HCT116 (cell line): ENCODE measurements around the gene HIVEP3. TPM values are rescaled to one million over a fixed set of nuclear protein-coding genes. Genes with fewer than 3 reads are reported as not detected.
A peak's percentile ranks its signal among the peaks of the same experiment; 100 is the strongest.

ENCODE experiments used
- ATAC-seq: fragments of 200-7000 bp; cut with Tn5 transposase; 2 replicates; pipeline ENCODE4 v1.9.1; 2020; ENCODE audit warnings: mild to moderate bottlenecking, moderate library complexity
- BruUV-seq: library from RNA; stranded (reverse); fragments of 400-500 nt; replicated peaks from 2 replicates; lab custom pipeline; 2021; lab: Mats Ljungman, UMichigan
- CTCF ChIA-PET: fragments of 300-600 bp; sonication (Branson Sonifier 250); formaldehyde crosslinking; loops from one replicate; lab custom pipeline; 2021; ENCODE audit warnings: antibody characterized with exemption; lab: Charles Lee
- POLR2A ChIA-PET: fragments of 300-600, 350-600 bp; sonication (Branson Sonifier 250); formaldehyde crosslinking; loops from one replicate; lab custom pipeline; 2021; ENCODE audit warnings: antibody characterized with exemption; lab: Charles Lee
- RAD21 ChIA-PET, 2 experiments: fragments of 300-600 bp; sonication (Branson Sonifier 250); formaldehyde crosslinking; loops; one replicate each; lab custom pipeline; 2023; ENCODE audit warnings: low total read pairs in 2 of 2; ENCODE audit not compliant: uncharacterized antibody in 2 of 2, unreplicated experiment in 2 of 2, low non-redundant PET in 1 of 2; lab: Charles Lee
- DNase-seq: peaks from one replicate; pipeline ENCODE4 v3.0.0-alpha.2; 2010; ENCODE audit warnings: low read depth, low spot score
- H2AFZ ChIP-seq: fragments of 200-600 bp; shearing (Covaris generic), sonication (generic); 2 replicates; pipeline ENCODE4 v1.6.1; 2017; ENCODE audit warnings: low read depth, mixed run types, mixed read lengths, antibody characterized with exemption, low read length; ENCODE audit not compliant: poor library complexity, severe bottlenecking
- H3K27ac ChIP-seq: 2 replicates; pipeline ENCODE4 v1.5.1; 2012; ENCODE audit warnings: low read depth, low read length
- H3K27me3 ChIP-seq: fragments of 200-600 bp; sonication (generic); 2 replicates; pipeline ENCODE4 v1.6.1; 2016; ENCODE audit warnings: mixed run types, low read length, mixed read lengths; ENCODE audit not compliant: insufficient read depth
- H3K36me3 ChIP-seq, 2 experiments: fragments of 200-500 bp in 1 of 2; fragments of 200-600 bp in 1 of 2; sonication (Bioruptor generic) in 1 of 2; sonication (generic) in 1 of 2; 2 replicates each; pipeline versions ENCODE4 v1.5.1 to v1.6.1; 2014 to 2016; ENCODE audit warnings: low read length in 2 of 2, inconsistent platforms in 1 of 2, mixed read lengths in 1 of 2, mixed run types in 1 of 2; ENCODE audit not compliant: insufficient read depth in 2 of 2, control insufficient read depth in 1 of 2
- H3K4me1 ChIP-seq, 2 experiments: fragments of 200-600 bp in 1 of 2; sonication (generic) in 1 of 2; 2 replicates each; pipeline versions ENCODE4 v1.5.1 to v1.6.1; 2012 to 2017; ENCODE audit warnings: low read length in 2 of 2, inconsistent platforms in 1 of 2, mild to moderate bottlenecking in 1 of 2, mixed read lengths in 1 of 2, mixed run types in 1 of 2, moderate library complexity in 1 of 2; ENCODE audit not compliant: insufficient read depth in 2 of 2, control insufficient read depth in 1 of 2
- H3K4me2 ChIP-seq: fragments of 200-600 bp; sonication (generic); 2 replicates; pipeline ENCODE4 v1.6.1; 2017; ENCODE audit warnings: mixed run types, low read length, mixed read lengths
- H3K4me3 ChIP-seq, 2 experiments: fragments of 200-600 bp in 1 of 2; sonication (generic) in 1 of 2; replicated peaks in 1 of 2; 2 replicates each; pipeline ENCODE4 v1.5.1; 2011 to 2016; ENCODE audit warnings: low read length in 2 of 2, control low read depth in 1 of 2, low read depth in 1 of 2, mild to moderate bottlenecking in 1 of 2, mixed read lengths in 1 of 2, mixed run types in 1 of 2
- H3K79me2 ChIP-seq: fragments of 200-600 bp; sonication (generic); 2 replicates; pipeline ENCODE4 v1.6.1; 2017; ENCODE audit warnings: mild to moderate bottlenecking, mixed run types, low read length, moderate library complexity, mixed read lengths; ENCODE audit not compliant: insufficient read depth
- H3K9ac ChIP-seq: fragments of 200-600 bp; sonication (generic); 2 replicates; pipeline ENCODE4 v1.6.1; 2016; ENCODE audit warnings: low read length, mixed read lengths
- H3K9me2 ChIP-seq: fragments of 200-600 bp; sonication (generic), shearing (Covaris generic); 2 replicates; pipeline ENCODE4 v1.6.1; 2017; ENCODE audit warnings: mixed run types, mild to moderate bottlenecking, moderate library complexity; ENCODE audit not compliant: insufficient read depth
- H3K9me3 ChIP-seq, 2 experiments: fragments of 200-500 bp in 1 of 2; fragments of 200-600 bp in 1 of 2; sonication (Bioruptor generic) in 1 of 2; sonication (generic) in 1 of 2; 2 replicates each; pipeline ENCODE4 v1.6.1; 2014 to 2017; ENCODE audit warnings: low read length in 2 of 2, mixed read lengths in 2 of 2, inconsistent platforms in 1 of 2, low read depth in 1 of 2, mild to moderate bottlenecking in 1 of 2, mixed run types in 1 of 2, moderate library complexity in 1 of 2; ENCODE audit not compliant: control insufficient read depth in 1 of 2, insufficient read depth in 1 of 2
- H4K20me1 ChIP-seq: fragments of 200-600 bp; sonication (generic), shearing (Covaris generic); 2 replicates; pipeline ENCODE4 v1.6.1; 2017; ENCODE audit warnings: mixed run types, mild to moderate bottlenecking, moderate library complexity; ENCODE audit not compliant: insufficient read depth
- CBX3 ChIP-seq: IDR thresholded peaks from 2 replicates; pipeline ENCODE4 v1.6.1; 2012; ENCODE audit warnings: low read depth
- CEBPB ChIP-seq: IDR thresholded peaks from 2 replicates; pipeline ENCODE4 v1.6.1; 2012; ENCODE audit warnings: low read depth
- EZH2 ChIP-seq: fragments of 200-600 bp; sonication (generic); IDR thresholded peaks from 2 replicates; pipeline ENCODE4 v1.6.1; 2017; ENCODE audit warnings: antibody characterized with exemption, mixed run types
- FOSL1 ChIP-seq: IDR thresholded peaks from 2 replicates; pipeline ENCODE4 v1.6.1; 2012; ENCODE audit warnings: low read depth
- JUND ChIP-seq: IDR thresholded peaks from 2 replicates; pipeline ENCODE4 v1.6.1; 2012
- POLR2AphosphoS5 ChIP-seq: IDR thresholded peaks from 2 replicates; pipeline ENCODE4 v1.6.1; 2011; ENCODE audit warnings: mild to moderate bottlenecking, low read depth, low read length, moderate library complexity
- RAD21 ChIP-seq: IDR thresholded peaks from 2 replicates; pipeline ENCODE4 v1.6.1; 2012; ENCODE audit warnings: low read depth, mild to moderate bottlenecking
- SP1 ChIP-seq: IDR thresholded peaks from 2 replicates; pipeline ENCODE4 v1.6.1; 2012; ENCODE audit warnings: low read depth
- SRF ChIP-seq: IDR thresholded peaks from 2 replicates; pipeline ENCODE4 v1.6.1; 2012; ENCODE audit warnings: low read depth
- TCF7L2 ChIP-seq: IDR thresholded peaks from 2 replicates; pipeline ENCODE4 v1.7.0; 2011; ENCODE audit warnings: borderline replicate concordance, inconsistent platforms; ENCODE audit not compliant: insufficient read depth, insufficient read length; ENCODE audit errors: extremely low read depth
- YY1 ChIP-seq: IDR thresholded peaks from 2 replicates; pipeline ENCODE4 v1.6.1; 2011; ENCODE audit warnings: low read length, low read depth, moderate library complexity, mild to moderate bottlenecking; ENCODE audit not compliant: insufficient replicate concordance; ENCODE audit errors: extremely low read depth
- ZFX ChIP-seq: fragments of 450-650 bp; IDR thresholded peaks from 2 replicates; pipeline ENCODE4 v1.6.1; 2017
- intact Hi-C: fragments of 100-400 bp; cut with micrococcal nuclease; formaldehyde crosslinking; loops from 2 replicates; pipeline ENCODE4 v1.10.0; 2022
- total RNA-seq: library from RNA; stranded (reverse); gene quantifications from one replicate; pipeline ENCODE4 v1.2.1, GENCODE V29; 2021; ENCODE audit not compliant: unreplicated experiment
- TF ChIP-seq, protein P1 (sequence below): IDR thresholded peaks from 2 replicates; pipeline ENCODE4 v1.6.1; 2012; ENCODE audit warnings: low read depth

The HIVEP3 gene
- total RNA-seq, 1 experiment from 2014 or later: 7.1 TPM

DNA sequence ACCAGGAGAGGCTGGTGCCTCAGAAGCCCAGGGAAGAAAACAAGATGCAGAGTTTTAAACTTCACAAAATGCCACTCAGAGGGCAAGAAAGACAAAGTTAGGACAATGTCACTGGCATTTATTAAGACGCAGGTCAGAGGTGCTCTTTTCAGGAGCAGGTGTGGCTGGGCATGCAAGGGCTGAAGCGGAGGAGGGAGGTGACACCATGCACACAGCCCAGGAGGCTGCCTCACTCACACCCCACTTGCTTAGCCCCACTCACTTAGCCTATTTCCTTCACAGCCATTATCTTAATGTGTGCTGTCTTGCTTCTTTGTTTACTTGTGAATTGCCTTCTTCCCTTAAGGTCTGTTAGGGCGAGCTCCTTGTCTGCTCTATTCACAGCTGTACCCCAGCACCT, 17.2 kb downstream of the HIVEP3 start:
- CTCF ChIA-PET: no interaction called here
- H3K9ac ChIP-seq: peak overlapping the region; percentile 22
- H3K4me3 ChIP-seq: peak overlapping the region in 1 of 2 experiments; percentile 12; a peak in 2 of 4 replicates
- POLR2A ChIA-PET: no interaction called here
- H3K27me3 ChIP-seq: no peaks in the 10 kb centered on the region
- peak overlapping the region; percentile 55 for H3K27ac ChIP-seq
- no peaks in the 10 kb centered on the region for H3K79me2 ChIP-seq
- H4K20me1 ChIP-seq: no peaks in the 10 kb centered on the region
- peaks cover 30 to 51% of the 10 kb centered on the region in 2 experiments for H3K4me1 ChIP-seq
- intact Hi-C loops: no loop called here
- no peak overlapping the region for H2AFZ ChIP-seq
- peak overlapping the region; percentile 66 for H3K4me2 ChIP-seq
- RAD21 ChIA-PET: no interaction called here
- BruUV-seq: no TSS peak
- TF ChIP-seq TCF7L2 (no peak), EZH2 (no peak), CBX3 (no peak), CEBPB (no peak), YY1 (no peak)
- TF ChIP-seq, all 23 proteins: peak for 0
- Histone ChIP-seq H3K36me3 (no peaks in the 10 kb centered on the region), H3K9me3 (no peaks in the 10 kb centered on the region), H3K9me2 (no peaks in the 10 kb centered on the region)
- DNase-seq (no peak), ATAC-seq (no peak)

DNA sequence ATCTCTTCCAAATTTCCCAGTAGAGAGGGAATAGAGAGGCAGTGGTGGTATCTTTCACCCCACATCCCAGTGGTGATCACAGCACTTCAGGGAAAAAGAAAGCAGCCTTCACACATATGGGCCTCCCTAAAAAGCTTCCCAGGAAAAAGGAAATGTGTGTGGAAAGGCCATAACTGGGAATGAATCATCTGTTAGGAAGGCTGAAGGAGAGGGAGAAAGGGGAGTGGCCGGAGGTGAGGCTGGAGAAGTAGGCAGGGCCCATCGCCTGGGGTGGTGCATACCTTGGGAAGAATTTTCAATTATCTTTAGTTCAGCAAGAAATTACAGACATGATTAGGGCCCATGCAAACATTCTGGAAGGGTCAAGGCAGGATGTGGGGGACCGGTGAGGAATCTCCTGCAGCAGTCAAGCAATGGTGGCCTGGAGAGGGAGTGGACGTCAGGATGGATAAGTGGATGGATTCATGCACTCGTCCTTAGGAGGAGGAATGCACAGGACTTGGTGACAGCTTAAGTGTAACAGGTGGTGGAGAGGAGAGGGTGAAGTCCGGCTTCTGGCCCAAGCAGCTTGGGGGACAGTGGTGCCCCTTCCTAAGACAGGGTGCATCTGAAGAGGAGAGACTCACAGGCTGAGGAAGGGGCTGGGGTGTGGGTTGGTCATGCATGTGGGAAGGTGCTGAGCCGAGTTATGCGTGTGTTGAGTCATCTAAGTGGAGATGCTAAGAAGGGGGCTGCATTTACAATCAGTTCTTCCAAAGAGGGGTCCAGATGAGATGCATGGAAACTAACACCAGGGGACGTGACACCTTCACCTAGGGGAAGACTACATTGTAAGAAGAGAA, 17.9 kb downstream of the HIVEP3 start:
- Histone ChIP-seq H3K4me1 (peaks cover 30 to 56% of the 10 kb centered on the region in 2 experiments), H3K9me3 (no peaks in the 10 kb centered on the region), H3K27ac (peak overlapping the region; percentile 55), H2AFZ (no peak overlapping the region), H3K4me2 (peak overlapping the region; percentile 66), H3K36me3 (no peaks in the 10 kb centered on the region), H3K79me2 (no peaks in the 10 kb centered on the region), H3K9ac (peak overlapping the region; percentile 31; the same call in 1 of the 2 replicates), H3K27me3 (no peaks in the 10 kb centered on the region), H4K20me1 (no peaks in the 10 kb centered on the region), H3K9me2 (no peaks in the 10 kb centered on the region), H3K4me3 (peak overlapping the region; percentile 21 to 31)
- RAD21 ChIA-PET: no interaction called here
- peak; percentile 78 for TF ChIP-seq JUND
- TF ChIP-seq SP1: peak; percentile 73
- TF ChIP-seq FOSL1: peak; percentile 80
- TF ChIP-seq ZFX: no peak
- TF ChIP-seq, protein P1, sequence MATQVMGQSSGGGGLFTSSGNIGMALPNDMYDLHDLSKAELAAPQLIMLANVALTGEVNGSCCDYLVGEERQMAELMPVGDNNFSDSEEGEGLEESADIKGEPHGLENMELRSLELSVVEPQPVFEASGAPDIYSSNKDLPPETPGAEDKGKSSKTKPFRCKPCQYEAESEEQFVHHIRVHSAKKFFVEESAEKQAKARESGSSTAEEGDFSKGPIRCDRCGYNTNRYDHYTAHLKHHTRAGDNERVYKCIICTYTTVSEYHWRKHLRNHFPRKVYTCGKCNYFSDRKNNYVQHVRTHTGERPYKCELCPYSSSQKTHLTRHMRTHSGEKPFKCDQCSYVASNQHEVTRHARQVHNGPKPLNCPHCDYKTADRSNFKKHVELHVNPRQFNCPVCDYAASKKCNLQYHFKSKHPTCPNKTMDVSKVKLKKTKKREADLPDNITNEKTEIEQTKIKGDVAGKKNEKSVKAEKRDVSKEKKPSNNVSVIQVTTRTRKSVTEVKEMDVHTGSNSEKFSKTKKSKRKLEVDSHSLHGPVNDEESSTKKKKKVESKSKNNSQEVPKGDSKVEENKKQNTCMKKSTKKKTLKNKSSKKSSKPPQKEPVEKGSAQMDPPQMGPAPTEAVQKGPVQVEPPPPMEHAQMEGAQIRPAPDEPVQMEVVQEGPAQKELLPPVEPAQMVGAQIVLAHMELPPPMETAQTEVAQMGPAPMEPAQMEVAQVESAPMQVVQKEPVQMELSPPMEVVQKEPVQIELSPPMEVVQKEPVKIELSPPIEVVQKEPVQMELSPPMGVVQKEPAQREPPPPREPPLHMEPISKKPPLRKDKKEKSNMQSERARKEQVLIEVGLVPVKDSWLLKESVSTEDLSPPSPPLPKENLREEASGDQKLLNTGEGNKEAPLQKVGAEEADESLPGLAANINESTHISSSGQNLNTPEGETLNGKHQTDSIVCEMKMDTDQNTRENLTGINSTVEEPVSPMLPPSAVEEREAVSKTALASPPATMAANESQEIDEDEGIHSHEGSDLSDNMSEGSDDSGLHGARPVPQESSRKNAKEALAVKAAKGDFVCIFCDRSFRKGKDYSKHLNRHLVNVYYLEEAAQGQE: no peak
- peak; percentile 42 for TF ChIP-seq POLR2AphosphoS5
- TF ChIP-seq RAD21: 0 out of 2 replicates have a peak, but pooled peaks have one; percentile 18
- peak; percentile 75 for TF ChIP-seq SRF
- intact Hi-C loops: no loop called here
- no TSS peak for BruUV-seq
- POLR2A ChIA-PET: interaction anchor here (0.9 kb wide), 1 partner anchor 89 kb away, joined by 4 read pairs; no protein-coding TSS in a partner anchor
- CTCF ChIA-PET: no interaction called here
- ATAC-seq (peak; percentile 92), DNase-seq (no peak)
